GM19328 (cell line): Measurements from ENCODE around the gene ADAMTS2.

Experiments
- ATAC-seq: cut with Tn5 transposase; IDR thresholded peaks from one replicate; pipeline ENCODE4 v1.9.1; 2021; ENCODE audit warnings: mild to moderate bottlenecking, moderate library complexity; ENCODE audit not compliant: unreplicated experiment

Gene ADAMTS2

DNA sequence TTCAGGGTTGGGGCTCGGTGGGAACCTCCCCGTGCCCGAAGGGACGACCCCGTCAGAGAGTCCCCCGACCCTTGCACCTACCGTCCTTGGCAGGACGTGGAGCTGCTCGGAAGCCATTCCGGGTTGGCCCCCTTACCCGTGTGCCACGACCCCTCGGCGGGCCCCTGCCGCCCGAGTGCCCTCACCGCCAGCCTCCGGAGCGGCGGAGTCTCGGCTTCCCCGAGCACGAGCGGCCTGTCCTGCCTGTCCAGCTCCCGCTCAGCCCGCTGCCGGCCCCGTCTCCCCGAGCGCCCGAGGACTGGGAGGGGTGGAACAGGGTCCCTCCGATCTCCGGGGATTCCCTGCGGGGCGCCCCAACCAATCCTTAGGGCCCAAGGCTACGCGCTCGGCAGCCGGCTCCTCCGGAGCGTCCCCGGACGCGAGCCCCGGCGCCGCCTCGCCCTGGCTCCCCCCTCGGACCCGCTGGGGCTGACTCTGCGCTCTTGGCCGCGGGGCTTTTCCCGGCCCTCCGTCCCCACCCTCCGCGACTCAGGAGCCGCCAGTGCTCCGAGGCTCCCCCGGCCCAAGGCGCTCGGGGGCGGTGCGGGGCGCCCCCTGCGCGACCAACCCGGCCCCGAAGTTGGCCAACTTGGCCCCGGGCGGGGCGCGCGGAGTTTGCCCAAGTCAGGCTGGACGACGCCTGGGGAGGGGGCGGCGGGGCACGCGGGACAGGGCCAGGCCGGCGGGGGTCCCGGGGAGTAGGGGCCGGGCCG is 654 bp downstream of the ADAMTS2 start:
- no peak for ATAC-seq

GRCh38 chr5:179343719-179344430 is 1.4 kb downstream of the ADAMTS2 start:
- ATAC-seq, result no peak

- ATAC-seq, result no peak
Measured at GRCh38 chr5:179343021-179343718, 2.1 kb downstream of the ADAMTS2 start.

DNA sequence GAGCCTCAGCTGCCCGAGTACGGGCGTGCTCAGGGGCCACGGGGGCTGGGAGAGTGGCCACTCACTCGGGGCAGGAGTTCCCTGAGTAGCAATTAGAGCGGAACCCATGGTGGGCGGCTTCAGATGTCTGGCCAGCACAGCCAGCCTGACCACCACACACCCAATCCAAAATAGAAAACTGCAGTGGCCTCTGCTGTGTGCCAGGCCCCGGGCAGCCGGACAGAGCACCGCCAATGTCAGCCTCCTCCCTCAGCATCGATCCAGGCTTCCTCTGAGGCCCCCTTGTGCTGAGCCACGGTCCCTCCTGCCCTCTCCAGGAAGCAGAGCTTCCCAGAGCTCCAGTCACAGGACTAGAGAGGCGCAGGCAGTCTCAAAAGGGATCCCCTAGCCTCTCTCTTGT is 2.7 kb downstream of the ADAMTS2 start:
- no peak for ATAC-seq

DNA sequence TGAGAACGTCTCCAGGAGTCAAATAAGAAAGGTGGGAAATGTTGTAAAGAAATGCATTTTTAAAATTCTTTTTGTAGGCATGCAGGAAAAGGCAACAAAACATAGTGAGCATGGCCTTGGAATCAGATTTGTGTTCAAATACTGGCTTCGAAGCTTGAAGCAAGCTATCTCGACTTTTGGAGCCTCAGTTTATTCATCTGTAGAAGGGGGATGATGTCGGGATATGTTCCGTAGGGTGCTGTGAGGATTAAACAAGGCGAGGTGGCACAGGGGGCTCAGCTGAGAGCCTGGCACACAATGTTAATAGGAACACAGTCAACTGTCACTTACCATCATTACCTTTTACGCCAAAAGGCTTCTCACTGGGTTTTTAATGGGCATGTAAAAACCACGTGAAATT is 4.8 kb downstream of the ADAMTS2 start:
- ATAC-seq, result no peak

DNA sequence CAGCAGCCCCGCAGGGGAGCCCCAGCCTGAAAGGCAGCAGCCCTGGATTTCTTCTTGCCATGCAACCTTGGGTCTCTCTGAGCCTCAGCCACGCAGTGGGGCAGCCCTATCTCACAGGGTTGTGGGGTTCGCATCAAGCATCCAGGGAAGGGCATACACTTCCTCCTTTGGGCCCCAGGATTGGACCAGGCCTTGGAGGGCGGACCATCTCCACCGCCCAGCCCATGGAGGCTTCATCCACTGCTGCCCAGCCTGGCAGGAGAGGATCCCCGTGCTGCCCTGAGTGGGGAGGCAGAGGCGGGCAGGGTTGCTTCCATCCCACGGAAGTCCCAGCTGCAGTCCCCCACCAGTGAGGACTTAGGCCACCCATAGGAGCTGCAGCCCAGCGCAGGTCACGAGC is 5.3 kb downstream of the ADAMTS2 start:
- ATAC-seq, result no peak

DNA sequence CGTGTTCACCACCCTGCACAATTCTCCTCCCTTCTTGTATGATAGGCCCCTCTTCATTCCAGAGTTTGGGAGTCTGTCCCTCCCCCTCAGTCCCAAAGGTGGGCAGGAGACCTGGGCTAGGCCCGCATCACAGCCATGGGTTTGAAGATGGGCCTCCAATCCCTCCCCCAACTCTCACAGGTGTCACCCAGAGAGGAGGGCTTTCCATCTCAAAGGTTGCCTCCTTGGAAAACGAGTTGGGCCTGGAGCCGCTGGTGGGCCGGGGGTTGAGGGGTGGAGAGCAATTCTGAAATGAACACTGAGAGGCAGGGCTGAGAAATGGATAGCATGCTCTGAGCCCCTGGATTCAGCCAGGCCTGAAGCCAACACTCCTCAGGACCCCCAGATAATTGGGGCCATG is 6.2 kb downstream of the ADAMTS2 start:
- ATAC-seq, result no peak

DNA sequence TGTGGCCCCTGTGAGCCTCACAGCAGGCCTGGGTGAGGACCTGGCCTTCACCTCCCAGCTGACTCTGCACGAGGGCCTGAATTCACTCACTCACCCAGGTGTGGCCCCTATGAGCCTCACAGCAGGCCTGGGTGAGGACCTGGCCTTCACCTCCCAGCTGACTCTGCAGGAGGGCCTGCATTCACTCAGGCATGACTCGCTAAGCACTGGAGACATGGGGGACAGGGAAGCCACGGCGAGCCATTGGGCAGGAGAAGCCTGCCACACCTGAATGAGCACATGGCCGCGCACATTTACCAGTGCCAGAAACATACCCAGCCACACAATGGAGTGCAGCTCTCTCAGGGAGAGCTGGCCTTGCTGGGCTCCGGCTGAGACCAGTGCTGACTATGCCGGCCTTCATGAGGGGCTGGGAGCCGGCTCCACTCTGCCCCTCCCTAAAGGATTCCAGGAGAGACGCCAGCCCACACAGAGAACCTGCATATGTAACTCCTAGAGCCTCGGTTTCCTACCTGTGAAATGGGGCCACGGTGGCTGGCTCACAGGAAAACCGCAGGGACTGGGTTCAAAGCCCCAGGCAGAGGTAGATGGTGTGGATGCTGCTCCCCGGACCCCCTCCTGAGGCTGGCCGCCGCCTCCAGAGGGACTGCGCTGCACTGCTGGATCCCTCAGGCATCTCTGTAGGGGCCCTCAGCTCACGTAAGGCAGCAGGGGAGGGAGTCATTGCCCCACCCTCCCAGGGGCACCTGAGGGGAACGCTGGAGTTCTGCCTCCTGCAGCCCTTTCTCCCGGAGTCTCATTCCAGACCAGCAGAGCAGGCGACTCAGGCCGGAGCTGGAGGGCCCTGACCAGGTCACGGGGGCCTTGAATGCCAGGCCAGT is 7.2 kb downstream of the ADAMTS2 start:
- no peak for ATAC-seq

GRCh38 chr5:179336871-179337795 is 8.1 kb downstream of the ADAMTS2 start:
- ATAC-seq, result no peak

- no peak for ATAC-seq
Measured at GRCh38 chr5:179336126-179336870, 9.0 kb downstream of the ADAMTS2 start.

DNA sequence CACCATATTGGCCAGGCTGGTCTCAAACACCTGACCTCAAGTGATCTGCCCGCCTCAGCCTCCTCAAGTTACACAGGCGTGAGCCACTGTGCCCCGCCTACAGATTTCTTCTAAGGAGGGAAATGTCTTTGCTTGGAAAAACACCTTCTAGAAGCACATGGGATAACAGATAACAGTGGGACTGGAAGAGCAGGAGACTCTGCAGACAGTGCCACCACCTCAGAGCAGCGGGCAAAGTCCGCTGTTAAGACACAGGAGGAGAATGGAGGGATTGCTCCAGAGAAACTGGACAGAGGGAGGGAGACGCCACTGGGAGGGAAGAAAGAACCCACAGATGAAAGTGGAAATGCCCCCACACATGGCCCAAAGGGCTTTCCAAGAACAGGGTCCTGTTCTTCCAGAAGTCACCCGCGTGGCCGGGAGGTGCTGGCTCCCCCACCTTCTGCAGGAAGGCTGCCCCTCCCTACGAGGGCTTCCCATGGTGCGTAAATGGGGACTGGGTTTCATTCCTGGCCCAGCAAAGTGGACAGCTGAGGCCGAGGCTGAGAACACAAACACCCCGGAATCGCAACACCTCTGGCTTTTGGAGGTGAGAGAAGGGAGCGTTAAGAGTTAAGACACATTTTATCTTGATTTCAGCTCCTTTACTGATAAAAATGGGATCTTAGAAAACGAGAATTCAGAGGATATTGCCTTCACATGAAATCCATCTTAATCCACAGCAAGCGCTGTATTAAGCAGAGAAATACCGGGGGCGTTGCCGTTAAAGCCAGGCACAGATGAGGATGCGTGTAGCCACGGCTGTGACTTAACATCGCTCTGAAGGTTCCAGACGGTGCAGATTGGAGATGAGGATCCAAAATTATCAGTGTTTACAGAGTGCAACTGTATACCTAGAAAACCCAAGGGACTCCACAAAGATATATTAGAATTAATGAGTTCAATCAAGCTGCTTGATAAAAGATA is 11.2 kb downstream of the ADAMTS2 start:
- no peak for ATAC-seq

DNA sequence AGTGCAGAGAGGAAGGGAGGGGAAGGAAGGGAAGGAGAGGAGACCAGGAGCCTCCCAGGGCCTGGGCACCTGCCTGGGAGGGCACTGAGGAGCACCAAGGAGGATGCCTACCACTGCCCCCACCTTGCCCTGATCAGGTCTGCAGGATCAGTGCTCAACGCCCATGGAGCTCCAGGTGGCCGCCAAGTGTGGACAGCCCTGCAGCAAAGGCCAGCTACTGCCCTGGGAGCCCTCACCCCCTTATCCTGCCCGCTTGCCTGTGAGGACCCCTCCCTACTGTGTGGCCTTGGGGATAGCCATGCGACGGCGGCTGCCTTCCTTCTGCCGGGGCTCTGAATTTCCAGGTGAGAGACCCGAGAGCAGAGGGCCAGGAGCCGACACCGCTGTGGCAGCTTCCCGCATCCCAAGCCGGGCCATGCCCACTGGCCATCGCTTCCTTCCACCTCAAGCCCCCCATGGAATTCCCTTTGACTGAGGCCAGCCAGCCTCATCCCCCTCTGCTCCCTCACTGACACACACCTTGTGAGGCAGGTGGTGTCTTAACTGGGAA is 12.4 kb downstream of the ADAMTS2 start:
- ATAC-seq, result no peak

DNA sequence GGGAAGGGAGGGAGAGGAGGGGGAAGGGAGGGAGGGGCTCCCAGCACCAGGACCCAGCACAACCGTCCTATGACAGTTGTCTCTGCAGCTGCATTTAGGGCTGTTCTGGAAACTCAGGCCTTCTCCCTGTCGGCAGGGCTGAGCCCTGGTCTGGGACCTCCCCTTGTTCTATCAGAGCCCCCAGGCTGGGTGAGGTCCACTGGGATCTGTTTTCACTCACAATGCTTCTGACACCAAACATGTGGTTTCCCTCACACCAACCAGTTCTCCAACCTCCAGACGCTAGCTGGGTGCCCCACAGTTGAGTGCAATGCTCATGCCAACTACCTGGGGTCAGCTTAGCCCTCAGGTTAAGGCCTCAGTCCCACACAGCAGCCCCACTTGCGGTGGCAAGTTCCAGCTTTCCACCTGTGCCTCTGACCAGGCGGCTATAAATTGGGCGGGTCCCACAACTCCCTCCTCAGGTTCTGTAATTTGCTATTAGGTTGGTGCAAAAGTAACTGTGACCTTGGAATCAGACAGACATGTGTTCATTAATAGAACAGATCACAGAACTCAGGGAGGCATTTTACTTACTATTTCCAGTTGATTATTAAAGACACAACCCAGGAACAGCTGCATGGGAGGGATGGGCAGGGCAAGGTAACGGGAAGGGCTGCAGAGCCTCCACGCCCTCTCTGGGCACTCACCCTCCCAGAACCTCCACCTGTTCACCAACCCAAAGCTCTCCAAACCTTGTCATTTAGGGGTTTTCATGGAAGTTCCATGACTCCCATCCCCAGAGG is 13.5 kb downstream of the ADAMTS2 start:
- no peak for ATAC-seq

DNA sequence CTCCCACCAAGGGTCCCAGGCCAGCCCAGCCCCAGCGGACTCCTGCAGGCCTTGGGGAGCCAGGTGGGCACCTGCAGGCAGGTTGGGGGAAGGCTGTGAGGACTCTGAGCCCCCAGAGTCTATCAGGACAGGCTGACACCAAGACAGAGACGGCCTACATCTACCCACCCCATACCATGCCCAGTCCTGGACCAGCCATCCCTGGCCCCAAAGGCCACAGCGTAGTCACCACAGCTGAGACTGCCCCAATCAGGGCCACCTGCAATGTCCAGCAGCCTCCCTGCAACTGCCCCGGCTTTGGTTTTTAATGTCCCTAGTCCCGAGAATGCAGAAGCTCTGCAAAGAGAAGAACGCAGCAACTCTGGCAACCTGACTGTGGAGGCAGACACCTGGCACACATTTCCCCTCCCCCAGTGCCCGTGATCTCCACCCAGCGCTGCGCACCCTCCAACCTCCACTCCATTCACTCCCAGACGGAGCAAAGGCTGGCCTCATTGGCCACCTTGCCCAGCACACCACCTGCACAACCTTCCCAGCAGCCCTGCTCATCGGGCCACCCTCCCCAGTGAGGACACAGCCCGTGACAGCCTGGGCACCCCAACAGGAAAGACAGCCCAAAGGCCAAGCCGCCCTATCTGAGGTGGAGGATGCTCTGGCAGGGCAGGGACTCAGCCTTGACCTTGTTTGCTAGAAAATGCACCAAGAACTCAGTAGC is 14.9 kb downstream of the ADAMTS2 start:
- no peak for ATAC-seq

DNA sequence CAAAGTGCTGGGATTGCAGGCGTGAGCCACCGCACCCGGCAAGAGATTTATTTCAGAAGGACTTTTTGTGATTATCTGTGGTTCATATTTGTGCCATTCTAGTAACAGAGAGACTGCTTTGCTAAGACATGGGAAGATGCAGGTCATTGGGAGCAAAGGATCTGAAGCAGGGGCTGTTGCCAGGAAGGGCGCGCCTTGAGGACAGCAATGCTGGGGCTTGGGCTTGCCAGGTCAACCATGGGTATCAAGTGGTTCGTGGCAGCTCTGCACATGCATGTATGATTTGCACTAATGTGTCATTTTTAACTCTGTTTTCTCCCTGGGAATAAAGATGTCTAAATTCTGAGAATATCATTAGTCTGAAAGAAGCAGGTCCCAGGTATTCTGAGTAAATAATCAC is 17.0 kb downstream of the ADAMTS2 start:
- no peak for ATAC-seq

GRCh38 chr5:179327021-179327735 is 18.1 kb downstream of the ADAMTS2 start:
- ATAC-seq, result no peak
